Tibial nerve (tissue), 4 donors: ENCODE measurements around the gene ZBTB5. TPM values are rescaled to one million over a fixed set of nuclear protein-coding genes. Genes with fewer than 3 reads are reported as not detected.
"Not testable (repeated sequence)": the region's sequence is repeated elsewhere in the genome, so short reads cannot be mapped to it uniquely, and the experiment has no call there.

Source experiments
- DNase-seq, 2 donors: peaks; one replicate each; pipeline ENCODE4 v3.0.0-alpha.2; 2019; ENCODE audit warnings: low spot score in 2 of 2
- H3K27ac ChIP-seq, 4 donors: fragments of 200-600 bp; sonication (generic) in 3 of 4; one replicate each; pipeline ENCODE4 v1.5.1; 2017 to 2019; ENCODE audit warnings: mild to moderate bottlenecking in 1 of 4
- H3K27me3 ChIP-seq, 2 donors: fragments of 200-600 bp; sonication (generic) in 1 of 2; one replicate each; pipeline versions ENCODE4 v1.5.1 to v1.6.0; 2017 to 2019
- H3K36me3 ChIP-seq, 3 donors: fragments of 200-600 bp; sonication (generic); one replicate each; pipeline ENCODE4 v1.5.1; 2018 to 2019
- H3K4me1 ChIP-seq, 4 donors: fragments of 200-600 bp; sonication (generic) in 3 of 4; one replicate each; pipeline ENCODE4 v1.5.1; 2017 to 2019
- H3K4me3 ChIP-seq, 4 donors: fragments of 200-600 bp; sonication (generic) in 3 of 4; one replicate each; pipeline ENCODE4 v1.5.1; 2017 to 2019; ENCODE audit warnings: mild to moderate bottlenecking in 1 of 4, moderate library complexity in 1 of 4
- H3K9me3 ChIP-seq, 4 donors: fragments of 200-600 bp; sonication (generic) in 3 of 4; one replicate each; pipeline ENCODE4 v1.5.1; 2017 to 2019
- EP300 ChIP-seq, 2 donors: sonication (generic); formaldehyde crosslinking; IDR thresholded peaks; one replicate each; pipeline ENCODE4 v1.6.1; 2017; ENCODE audit warnings: antibody characterized with exemption in 2 of 2, mild to moderate bottlenecking in 1 of 2
- POLR2A ChIP-seq, 2 donors: fragments of 450-650 bp; IDR thresholded peaks; one replicate each; pipeline ENCODE4 v1.6.1; 2017; ENCODE audit warnings: antibody characterized with exemption in 2 of 2, mild to moderate bottlenecking in 2 of 2, moderate library complexity in 2 of 2
- WGBS, 2 donors: methylation state at CpG; one replicate each; pipeline ENCODE4 v1.1.5; 2018; 5-methylcytosine and 5-hydroxymethylcytosine counted together
- total RNA-seq, 4 donors: library from RNA; depleted of rRNA; stranded (reverse); fragments of >200 nt; gene quantifications; one replicate each; pipeline ENCODE4 v1.1.0, GENCODE V29; 2016
- TF ChIP-seq, protein P1 (sequence below), 5 experiments: fragments of 200-600 bp in 3 of 5; fragments of 450-650 bp in 2 of 5; sonication (generic) in 3 of 5; IDR thresholded peaks; one replicate each; pipeline ENCODE4 v1.5.1; 2016 to 2019; ENCODE audit warnings: antibody characterized with exemption in 5 of 5, mild to moderate bottlenecking in 3 of 5, moderate library complexity in 2 of 5

Gene ZBTB5
- total RNA-seq, 4 donors from 2014 or later: 9.6 to 15.1 (median 13.5) TPM

GRCh38 chr9:37426846-37427245 lies 38.4 kb downstream of the ZBTB5 start:
- H3K27me3 ChIP-seq: no peaks in the 10 kb centered on the region
- no peak overlapping the region for H3K4me3 ChIP-seq
- peaks cover 0 to 56% (median 36%) of the 10 kb centered on the region in 4 donors for H3K4me1 ChIP-seq
- H3K27ac ChIP-seq: no peak overlapping the region
- TF ChIP-seq EP300 (IDR thresholded peaks at IDR 0.05) (no peak), POLR2A (IDR thresholded peaks at IDR 0.05) (no peak)
- TF ChIP-seq, protein P1, sequence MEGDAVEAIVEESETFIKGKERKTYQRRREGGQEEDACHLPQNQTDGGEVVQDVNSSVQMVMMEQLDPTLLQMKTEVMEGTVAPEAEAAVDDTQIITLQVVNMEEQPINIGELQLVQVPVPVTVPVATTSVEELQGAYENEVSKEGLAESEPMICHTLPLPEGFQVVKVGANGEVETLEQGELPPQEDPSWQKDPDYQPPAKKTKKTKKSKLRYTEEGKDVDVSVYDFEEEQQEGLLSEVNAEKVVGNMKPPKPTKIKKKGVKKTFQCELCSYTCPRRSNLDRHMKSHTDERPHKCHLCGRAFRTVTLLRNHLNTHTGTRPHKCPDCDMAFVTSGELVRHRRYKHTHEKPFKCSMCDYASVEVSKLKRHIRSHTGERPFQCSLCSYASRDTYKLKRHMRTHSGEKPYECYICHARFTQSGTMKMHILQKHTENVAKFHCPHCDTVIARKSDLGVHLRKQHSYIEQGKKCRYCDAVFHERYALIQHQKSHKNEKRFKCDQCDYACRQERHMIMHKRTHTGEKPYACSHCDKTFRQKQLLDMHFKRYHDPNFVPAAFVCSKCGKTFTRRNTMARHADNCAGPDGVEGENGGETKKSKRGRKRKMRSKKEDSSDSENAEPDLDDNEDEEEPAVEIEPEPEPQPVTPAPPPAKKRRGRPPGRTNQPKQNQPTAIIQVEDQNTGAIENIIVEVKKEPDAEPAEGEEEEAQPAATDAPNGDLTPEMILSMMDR (IDR thresholded peaks at IDR 0.05): no peak
- 85 to 86% methylated on average over 6 of the region's 6 CpGs for WGBS, 2 donors
- no peak for DNase-seq
- H3K9me3 ChIP-seq: no peaks in the 10 kb centered on the region
- peaks cover 0 to 53% (median 0%) of the 10 kb centered on the region in 3 donors for H3K36me3 ChIP-seq

DNA sequence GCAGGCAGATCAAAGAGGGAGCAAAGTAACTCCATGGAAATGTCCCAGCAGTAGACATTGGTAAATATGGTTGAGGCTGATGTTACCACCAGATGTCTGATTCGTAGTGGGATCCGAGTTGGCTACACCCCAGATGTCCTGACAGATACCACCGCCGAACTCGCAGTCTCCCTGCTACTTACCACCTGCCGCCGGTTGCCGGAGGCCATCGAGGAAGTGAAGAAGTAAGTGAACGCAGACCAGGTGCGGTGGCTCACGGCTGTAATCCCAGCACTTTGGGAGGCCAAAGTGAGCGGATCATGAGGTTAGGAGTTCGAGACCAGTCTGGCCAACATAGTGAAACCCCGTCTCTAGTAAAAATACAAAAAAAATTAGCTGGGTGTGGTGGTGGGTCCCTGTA lies 38.8 kb downstream of the ZBTB5 start:
- not testable (repeated sequence) for H3K27me3 ChIP-seq, H3K27ac ChIP-seq, DNase-seq, H3K4me3 ChIP-seq, H3K9me3 ChIP-seq
- peaks cover 0 to 54% (median 35%) of the 10 kb centered on the region in 4 donors for H3K4me1 ChIP-seq
- 95 to 96% methylated on average over 15 of the region's 15 CpGs for WGBS, 2 donors
- peaks cover 0 to 53% (median 0%) of the 10 kb centered on the region in 3 donors for H3K36me3 ChIP-seq

- DNase-seq: no peak
- peaks cover 0 to 45% (median 0%) of the 10 kb centered on the region in 3 donors for H3K36me3 ChIP-seq
- H3K27me3 ChIP-seq: no peaks in the 10 kb centered on the region
- WGBS, 2 donors: 63 to 78% methylated on average over 9 of the region's 11 CpGs
- TF ChIP-seq, protein P1 (IDR thresholded peaks at IDR 0.05): no peak
- TF ChIP-seq POLR2A (IDR thresholded peaks at IDR 0.05) (no peak), EP300 (IDR thresholded peaks at IDR 0.05) (no peak)
- H3K4me3 ChIP-seq: peak overlapping the region in 1 of 4 donors; percentile 79
- H3K27ac ChIP-seq: peak overlapping the region in 3 of 4 donors; percentile 5 to 92 (median 48)
- H3K9me3 ChIP-seq: no peaks in the 10 kb centered on the region
- peaks cover 0 to 43% (median 30%) of the 10 kb centered on the region in 4 donors for H3K4me1 ChIP-seq
These were observed 39.9 kb downstream of the ZBTB5 start for GRCh38 chr9:37425298-37425752.

DNA sequence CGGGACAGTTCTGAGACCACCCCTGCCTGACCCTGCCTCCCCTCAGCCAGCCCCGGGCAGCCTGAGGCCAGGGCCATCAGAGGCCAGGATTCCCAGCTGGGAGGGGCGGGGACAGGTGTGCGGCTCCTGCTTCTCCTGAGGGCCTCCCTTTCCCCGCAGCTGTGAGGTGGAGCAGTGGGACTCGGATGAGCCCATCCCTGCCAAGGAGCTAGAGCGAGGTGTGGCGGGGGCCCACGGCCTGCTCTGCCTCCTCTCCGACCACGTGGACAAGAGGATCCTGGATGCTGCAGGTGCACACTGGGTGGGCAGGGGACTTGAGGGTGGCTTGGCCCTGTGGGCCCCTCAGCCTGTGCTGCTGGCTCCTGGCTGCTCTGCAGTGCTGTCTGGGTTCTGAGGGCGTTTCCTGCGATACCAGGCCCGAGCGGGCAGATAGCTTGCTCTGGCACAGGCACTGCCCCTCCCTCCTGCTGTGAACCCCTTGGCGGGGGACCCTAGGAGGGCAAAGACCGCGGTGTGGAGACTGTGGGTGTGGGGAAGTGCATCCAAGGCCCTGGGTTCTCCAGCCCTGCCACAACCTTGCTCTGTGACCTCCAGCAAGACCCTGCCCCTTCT lies 40.5 kb downstream of the ZBTB5 start:
- TF ChIP-seq EP300 (IDR thresholded peaks at IDR 0.05) (no peak), POLR2A (IDR thresholded peaks at IDR 0.05) (no peak)
- TF ChIP-seq, protein P1 (IDR thresholded peaks at IDR 0.05): no peak
- Histone ChIP-seq H3K36me3 (peaks cover 0 to 40% (median 0%) of the 10 kb centered on the region in 3 donors), H3K4me1 (peaks cover 0 to 37% (median 30%) of the 10 kb centered on the region in 4 donors), H3K9me3 (no peaks in the 10 kb centered on the region), H3K4me3 (peak overlapping the region in 1 of 4 donors; percentile 79), H3K27ac (peak overlapping the region in 3 of 4 donors; percentile 5 to 92 (median 48)), H3K27me3 (no peaks in the 10 kb centered on the region)
- whole genome bisulfite sequencing, 2 donors: 48 to 66% methylated on average over 8 to 12 of the region's 18 CpGs
- no peak for DNase-seq

- Histone ChIP-seq H3K27me3 (no peaks in the 10 kb centered on the region), H3K27ac (peak overlapping the region in 3 of 4 donors; percentile 48 to 92 (median 87)), H3K36me3 (peaks cover 0 to 34% (median 0%) of the 10 kb centered on the region in 3 donors), H3K9me3 (no peaks in the 10 kb centered on the region), H3K4me3 (peak overlapping the region in 2 of 4 donors; percentile 28 to 79), H3K4me1 (peaks cover 0 to 34% (median 30%) of the 10 kb centered on the region in 4 donors)
- DNase-seq: no peak
- WGBS, 2 donors: 59 to 69% methylated on average over 5 to 8 of the region's 8 CpGs
- TF ChIP-seq, protein P1 (IDR thresholded peaks at IDR 0.05): no peak
- no peak for TF ChIP-seq EP300 (IDR thresholded peaks at IDR 0.05)
- no peak for TF ChIP-seq POLR2A (IDR thresholded peaks at IDR 0.05)
These were observed 41.0 kb downstream of the ZBTB5 start for GRCh38 chr9:37424204-37424685.
